Mononuclear cell (primary cell): ENCODE data around the gene ADCY2. TPM values are rescaled to one million over a fixed set of nuclear protein-coding genes. Genes with fewer than 3 reads are reported as not detected.

Experiments
- H3K27me3 ChIP-seq: 2 replicates; pipeline ENCODE4 v1.6.0; 2011; ENCODE audit warnings: low read length, control low read depth; ENCODE audit not compliant: insufficient read depth
- H3K4me1 ChIP-seq: 2 replicates; pipeline ENCODE4 v1.5.1; 2011; ENCODE audit warnings: mild to moderate bottlenecking, low read length, control low read depth; ENCODE audit not compliant: insufficient read depth
- H3K4me3 ChIP-seq: 2 replicates; pipeline ENCODE4 v1.5.1; 2011; ENCODE audit warnings: mild to moderate bottlenecking, low read length, moderate library complexity
- H3K9me3 ChIP-seq: 2 replicates; pipeline ENCODE4 v1.5.1; 2011; ENCODE audit warnings: low read depth, mild to moderate bottlenecking, control low read depth, low read length
- total RNA-seq: library from RNA; depleted of rRNA; stranded (reverse); fragments of >200 nt; gene quantifications from one replicate; pipeline ENCODE4 v1.2.3, GENCODE V29; 2012

ADCY2 gene
- total RNA-seq, 1 donor = under 0.01 TPM

DNA sequence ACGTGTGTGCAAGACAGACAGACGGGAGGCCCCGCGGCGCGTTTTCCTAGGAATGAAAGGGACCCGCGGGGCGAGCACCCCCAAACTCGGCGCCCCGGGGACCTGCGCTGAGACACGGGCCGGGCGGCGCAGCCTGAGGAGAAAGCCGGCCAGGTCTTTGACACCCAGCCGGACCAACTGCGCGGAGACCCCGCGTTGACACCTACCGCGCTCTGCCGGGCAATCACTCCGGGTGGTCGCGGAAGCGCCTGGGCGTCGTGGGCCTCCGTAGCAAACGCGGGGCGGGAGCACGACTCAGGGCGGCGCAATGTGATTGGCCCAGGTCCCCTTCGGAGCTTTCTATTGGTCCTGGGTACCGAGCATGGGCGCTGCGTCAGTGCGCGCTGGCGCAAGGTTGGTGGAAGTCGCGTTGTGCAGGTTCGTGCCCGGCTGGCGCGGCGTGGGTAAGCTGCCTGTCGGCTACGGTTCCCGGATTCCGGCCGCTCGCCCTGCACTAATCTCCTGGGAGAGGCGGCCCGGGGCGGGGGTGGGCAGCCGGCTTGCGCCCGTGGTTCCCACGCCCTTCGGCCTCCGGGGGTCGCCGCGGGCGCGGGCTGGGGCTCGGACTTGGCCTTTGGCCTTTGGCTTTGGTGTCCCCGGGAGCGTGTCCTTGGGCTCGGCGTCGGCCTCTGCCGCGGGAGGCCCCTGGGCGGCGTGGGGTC is 473.0 kb downstream of the ADCY2 start, which contains the start of the genes FASTKD3 and MTRR:
Gene FASTKD3, minus strand, starts transcription at position 259 of the 701 bp plus-strand sequence. CDS start 948 bp downstream, outside the sequence.
Gene MTRR, plus strand, starts transcription at position 376 of the 701 bp plus-strand sequence. CDS start 1,647 bp downstream, outside the sequence.
- H3K4me3 ChIP-seq = peak within 1 kb of the TSS; percentile 75
- H3K9me3 ChIP-seq = no peaks in the 10 kb centered on the region
- H3K27me3 ChIP-seq = no peaks in the 10 kb centered on the region
- peaks cover 32% of the 10 kb centered on the region for H3K4me1 ChIP-seq

GRCh38 chr5:7869474-7870136 is 473.7 kb downstream of the ADCY2 start:
- Histone ChIP-seq H3K9me3 (no peaks in the 10 kb centered on the region), H3K4me3 (peak overlapping the region; percentile 75), H3K4me1 (peaks cover 32% of the 10 kb centered on the region), H3K27me3 (no peaks in the 10 kb centered on the region)

DNA sequence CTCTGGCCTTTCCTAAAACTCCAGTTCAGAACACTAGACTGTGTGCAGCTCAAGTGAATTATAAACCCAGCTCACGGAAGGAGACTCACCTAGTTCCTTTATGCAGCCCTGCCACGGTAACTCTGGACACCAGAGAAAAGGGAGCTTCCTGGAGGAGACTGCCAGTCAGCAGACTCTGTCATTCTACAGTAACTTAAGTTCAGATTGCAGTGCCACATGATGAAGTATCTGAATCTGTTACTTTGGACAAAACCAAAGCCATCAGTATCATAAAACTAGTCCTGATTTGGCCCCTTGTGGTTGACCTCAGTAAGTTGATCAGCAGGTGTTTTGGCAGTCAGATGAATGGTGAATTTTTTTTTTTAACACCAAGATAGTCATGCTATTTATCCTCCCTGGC is 475.7 kb downstream of the ADCY2 start:
- Histone ChIP-seq H3K4me1 (peaks cover 32% of the 10 kb centered on the region), H3K27me3 (no peaks in the 10 kb centered on the region), H3K9me3 (no peaks in the 10 kb centered on the region), H3K4me3 (no peak overlapping the region)

- Histone ChIP-seq H3K9me3 (no peaks in the 10 kb centered on the region), H3K27me3 (no peaks in the 10 kb centered on the region), H3K4me1 (peaks cover 27% of the 10 kb centered on the region), H3K4me3 (no peak overlapping the region)
Observed at GRCh38 chr5:7872517-7873130, 476.7 kb downstream of the ADCY2 start.

- Histone ChIP-seq H3K4me1 (peaks cover 30% of the 10 kb centered on the region), H3K9me3 (no peaks in the 10 kb centered on the region), H3K27me3 (no peaks in the 10 kb centered on the region), H3K4me3 (no peak overlapping the region)
Observed at GRCh38 chr5:7873216-7873615, 477.3 kb downstream of the ADCY2 start.

DNA sequence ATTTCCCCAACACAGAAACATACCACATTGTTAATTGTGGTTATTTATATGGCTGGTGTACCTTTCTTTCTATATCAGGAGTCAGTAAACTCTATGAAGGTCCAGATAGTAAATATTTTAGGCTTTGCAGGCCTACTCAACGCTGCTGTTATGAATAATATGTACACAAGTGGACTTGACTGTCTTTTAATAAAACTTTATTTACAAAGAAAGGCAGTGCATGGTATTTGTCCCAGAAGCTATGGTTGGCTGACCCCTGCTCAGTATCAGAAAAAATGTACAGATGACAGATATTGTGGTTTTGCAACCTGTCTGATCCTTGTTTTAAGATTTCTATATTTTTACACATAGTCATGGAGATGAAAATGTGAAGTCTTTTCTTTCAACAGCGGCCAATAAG is 478.7 kb downstream of the ADCY2 start:
- Histone ChIP-seq H3K9me3 (no peaks in the 10 kb centered on the region), H3K4me3 (no peak overlapping the region), H3K4me1 (peaks cover 39% of the 10 kb centered on the region), H3K27me3 (no peaks in the 10 kb centered on the region)

GRCh38 chr5:7875151-7875550 is 479.2 kb downstream of the ADCY2 start:
- peaks cover 39% of the 10 kb centered on the region for H3K4me1 ChIP-seq
- H3K27me3 ChIP-seq = no peaks in the 10 kb centered on the region
- H3K9me3 ChIP-seq = no peaks in the 10 kb centered on the region
- no peak overlapping the region for H3K4me3 ChIP-seq

- Histone ChIP-seq H3K4me1 (peaks cover 23% of the 10 kb centered on the region), H3K27me3 (no peaks in the 10 kb centered on the region), H3K9me3 (no peaks in the 10 kb centered on the region), H3K4me3 (no peak overlapping the region)
Observed at GRCh38 chr5:7876867-7877266, 480.9 kb downstream of the ADCY2 start.

GRCh38 chr5:7877851-7878250 is 481.9 kb downstream of the ADCY2 start:
- Histone ChIP-seq H3K27me3 (no peaks in the 10 kb centered on the region), H3K9me3 (no peaks in the 10 kb centered on the region), H3K4me3 (no peak overlapping the region), H3K4me1 (peaks cover 28% of the 10 kb centered on the region)

DNA sequence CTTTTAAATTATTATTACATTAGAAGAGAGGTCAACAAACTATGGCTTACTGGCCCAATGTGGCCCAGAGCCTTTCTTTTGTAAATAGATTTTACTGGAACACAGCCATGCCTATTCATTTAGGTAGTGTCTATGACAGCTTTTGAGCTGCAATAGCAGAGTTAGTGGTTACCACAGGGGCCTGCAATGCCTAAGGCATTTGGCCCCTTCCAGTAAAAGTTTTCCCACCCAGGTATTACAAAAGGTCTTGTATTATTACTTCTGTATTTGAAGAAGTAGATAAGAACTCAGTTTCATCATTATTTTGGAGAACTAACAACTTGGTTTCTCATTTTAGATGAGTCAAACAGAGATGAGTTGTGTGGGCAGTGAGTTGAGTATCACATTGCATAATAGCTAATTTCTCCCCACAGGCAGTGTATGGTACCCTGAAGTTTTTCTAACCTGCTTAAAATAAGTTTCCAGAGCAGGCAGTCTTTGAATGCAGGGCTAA is 482.5 kb downstream of the ADCY2 start:
- no peaks in the 10 kb centered on the region for H3K9me3 ChIP-seq
- H3K4me1 ChIP-seq = peaks cover 28% of the 10 kb centered on the region
- no peak overlapping the region for H3K4me3 ChIP-seq
- no peaks in the 10 kb centered on the region for H3K27me3 ChIP-seq
